Endothelial cell of umbilical vein (primary cell): Measurements from ENCODE around the gene SH3RF1.

Experiments
- CTCF ChIP-seq, 2 donors: IDR thresholded peaks; 1 replicate in 1 of 2; 2 replicates in 1 of 2; pipeline ENCODE4 v1.5.1; 2011; ENCODE audit warnings: low read length in 2 of 2, mild to moderate bottlenecking in 2 of 2, moderate library complexity in 2 of 2, control low read depth in 1 of 2, inconsistent platforms in 1 of 2, low read depth in 1 of 2; ENCODE audit not compliant: insufficient read depth in 1 of 2; ENCODE audit errors: extremely low read depth in 1 of 2
- EZH2 ChIP-seq: IDR thresholded peaks from 2 replicates; pipeline ENCODE4 v1.6.1; 2012; ENCODE audit warnings: borderline replicate concordance, low read depth, mild to moderate bottlenecking, moderate library complexity, low read length, inconsistent platforms; ENCODE audit not compliant: severe bottlenecking
- POLR2A ChIP-seq: IDR thresholded peaks from 2 replicates; pipeline ENCODE4 v1.6.1; 2012; ENCODE audit warnings: low read depth, mild to moderate bottlenecking, control low read depth, low read length
- POLR2AphosphoS5 ChIP-seq: IDR thresholded peaks from 2 replicates; pipeline ENCODE4 v1.6.1; 2012; ENCODE audit warnings: low read depth, mild to moderate bottlenecking, control low read depth, low read length, moderate library complexity; ENCODE audit not compliant: insufficient read depth

- no peak for TF ChIP-seq CTCF (IDR thresholded peaks at IDR 0.05; ENCODE audit: extremely low read depth in 1 of 2, insufficient read depth in 1 of 2, low read depth in 1 of 2, low read length in 2 of 2)
- no peak for TF ChIP-seq EZH2
- no peak for TF ChIP-seq POLR2A
- TF ChIP-seq POLR2AphosphoS5 = no peak
Observed at GRCh38 chr4:169245061-169245460, 25.7 kb downstream of the SH3RF1 start.
